H9 (cell line): Measurements from ENCODE around the gene LBHD2. TPM values are rescaled to one million over a fixed set of nuclear protein-coding genes. Genes with fewer than 3 reads are reported as not detected.

Source experiments
- DNase-seq: peaks from one replicate; pipeline ENCODE4 v3.0.0-alpha.2; 2017
- H2AFZ ChIP-seq: one replicate; pipeline ENCODE4 v1.6.1; 2013; ENCODE audit warnings: mild to moderate bottlenecking, low read length, control low read depth, moderate library complexity
- H2AK5ac ChIP-seq: 2 replicates; pipeline ENCODE4 v1.6.1; 2013; ENCODE audit warnings: low read length, control low read depth, mixed read lengths; ENCODE audit not compliant: insufficient read length
- H2BK120ac ChIP-seq: one replicate; pipeline ENCODE4 v1.6.1; 2013; ENCODE audit warnings: low read depth, mild to moderate bottlenecking, low read length, control low read depth, inconsistent platforms; ENCODE audit not compliant: poor library complexity, severe bottlenecking
- H2BK12ac ChIP-seq: 2 replicates; pipeline ENCODE4 v1.6.1; 2013; ENCODE audit warnings: low read length, control low read depth, mixed read lengths, low read depth; ENCODE audit not compliant: insufficient read length
- H2BK15ac ChIP-seq: 2 replicates; pipeline ENCODE4 v1.6.1; 2013; ENCODE audit warnings: low read depth, low read length, control low read depth
- H2BK20ac ChIP-seq: one replicate; pipeline ENCODE4 v1.6.1; 2013; ENCODE audit warnings: low read depth, mild to moderate bottlenecking, low read length, control low read depth, inconsistent platforms; ENCODE audit not compliant: poor library complexity, severe bottlenecking
- H2BK5ac ChIP-seq: 2 replicates; pipeline ENCODE4 v1.6.1; 2013; ENCODE audit warnings: low read length, control low read depth, mixed read lengths; ENCODE audit not compliant: insufficient read length
- H3K14ac ChIP-seq: 2 replicates; pipeline ENCODE4 v1.6.1; 2013; ENCODE audit warnings: low read length, control low read depth; ENCODE audit not compliant: insufficient read depth
- H3K18ac ChIP-seq: 2 replicates; pipeline ENCODE4 v1.6.1; 2013; ENCODE audit warnings: low read depth, mild to moderate bottlenecking, mixed read lengths, low read length, control low read depth; ENCODE audit not compliant: insufficient read length
- H3K23ac ChIP-seq: 2 replicates; pipeline ENCODE4 v1.6.1; 2013; ENCODE audit warnings: low read length, control low read depth, mixed read lengths, low read depth; ENCODE audit not compliant: insufficient read length
- H3K23me2 ChIP-seq: 2 replicates; pipeline ENCODE4 v1.6.1; 2013; ENCODE audit warnings: low read depth, mild to moderate bottlenecking, mixed read lengths, low read length, control low read depth; ENCODE audit not compliant: insufficient read length, poor library complexity, severe bottlenecking
- H3K27ac ChIP-seq: 2 replicates; pipeline ENCODE4 v1.5.1; 2013; ENCODE audit warnings: low read length, control low read depth, mixed read lengths, low read depth; ENCODE audit not compliant: insufficient read length
- H3K27me3 ChIP-seq: 2 replicates; pipeline ENCODE4 v1.6.1; 2013; ENCODE audit warnings: low read length, control low read depth, inconsistent platforms; ENCODE audit not compliant: insufficient read depth
- H3K4ac ChIP-seq: 2 replicates; pipeline ENCODE4 v1.6.1; 2013; ENCODE audit warnings: low read depth, mild to moderate bottlenecking, control low read depth, inconsistent platforms, low read length, moderate library complexity
- H3K4me1 ChIP-seq: 2 replicates; pipeline ENCODE4 v1.6.1; 2013; ENCODE audit warnings: low read length, control low read depth, inconsistent platforms; ENCODE audit not compliant: insufficient read depth
- H3K4me2 ChIP-seq: 2 replicates; pipeline ENCODE4 v1.6.1; 2013; ENCODE audit warnings: low read length, control low read depth, mixed read lengths; ENCODE audit not compliant: insufficient read length, insufficient read depth
- H3K56ac ChIP-seq: 2 replicates; pipeline ENCODE4 v1.6.1; 2013; ENCODE audit warnings: low read depth, mild to moderate bottlenecking, mixed read lengths, low read length, control low read depth; ENCODE audit not compliant: insufficient read length
- H3K79me1 ChIP-seq: 2 replicates; pipeline ENCODE4 v1.6.1; 2013; ENCODE audit warnings: low read depth, mild to moderate bottlenecking, moderate library complexity, low read length, control low read depth, inconsistent platforms; ENCODE audit not compliant: insufficient read depth, poor library complexity, severe bottlenecking
- H3K79me2 ChIP-seq: 2 replicates; pipeline ENCODE4 v1.6.1; 2013; ENCODE audit warnings: low read length, control low read depth, inconsistent platforms; ENCODE audit not compliant: insufficient read depth
- H3K9ac ChIP-seq: 2 replicates; pipeline ENCODE4 v1.6.1; 2013; ENCODE audit warnings: low read length, control low read depth, mixed read lengths; ENCODE audit not compliant: insufficient read length; ENCODE audit errors: extremely low read depth
- H3K9me3 ChIP-seq: one replicate; pipeline ENCODE4 v1.6.1; 2013; ENCODE audit warnings: low read depth, low read length, inconsistent platforms; ENCODE audit not compliant: control insufficient read depth
- H3T11ph ChIP-seq: one replicate; pipeline ENCODE4 v1.6.1; 2013; ENCODE audit warnings: mild to moderate bottlenecking, low read length, control low read depth, inconsistent platforms
- H4K20me1 ChIP-seq: one replicate; pipeline ENCODE4 v1.6.1; 2013; ENCODE audit not compliant: control insufficient read depth, insufficient read length, insufficient read depth
- H4K5ac ChIP-seq: 2 replicates; pipeline ENCODE4 v1.6.1; 2013; ENCODE audit warnings: low read depth, mild to moderate bottlenecking, mixed read lengths, low read length, control low read depth; ENCODE audit not compliant: insufficient read length
- H4K8ac ChIP-seq: replicated peaks from 2 replicates; pipeline ENCODE4 v1.6.1; 2013; ENCODE audit warnings: low read length, control low read depth, mixed read lengths, low read depth; ENCODE audit not compliant: insufficient read length
- H4K91ac ChIP-seq: 2 replicates; pipeline ENCODE4 v1.6.1; 2013; ENCODE audit warnings: low read depth, mild to moderate bottlenecking, moderate library complexity, mixed read lengths, low read length, control low read depth; ENCODE audit not compliant: insufficient read length
- H3K27ac Mint-ChIP-seq, 3 experiments: 2 replicates in 2 of 3; 3 replicates in 1 of 3; pipeline ENCODE4 v1.8.0; 2020 to 2021; ENCODE audit warnings: mixed read lengths in 3 of 3, mild to moderate bottlenecking in 1 of 3, moderate library complexity in 1 of 3
- H3K27me3 Mint-ChIP-seq: 2 replicates; pipeline ENCODE4 v1.8.0; 2021; ENCODE audit warnings: low read depth, mild to moderate bottlenecking, moderate library complexity, mixed read lengths
- H3K36me3 Mint-ChIP-seq, 3 experiments: 2 replicates in 2 of 3; 3 replicates in 1 of 3; pipeline ENCODE4 v1.8.0; 2020 to 2021; ENCODE audit warnings: low read depth in 3 of 3, mixed read lengths in 3 of 3; ENCODE audit not compliant: insufficient read depth in 1 of 3
- H3K4me1 Mint-ChIP-seq, 2 experiments: 2 replicates each; pipeline ENCODE4 v1.8.0; 2020; ENCODE audit warnings: mixed read lengths in 2 of 2
- H3K4me3 Mint-ChIP-seq, 2 experiments: 2 replicates in 1 of 2; 3 replicates in 1 of 2; pipeline ENCODE4 v1.8.0; 2020 to 2021; ENCODE audit warnings: mild to moderate bottlenecking in 2 of 2, mixed read lengths in 2 of 2, moderate library complexity in 1 of 2
- H3K9me3 Mint-ChIP-seq, 2 experiments: 2 replicates in 1 of 2; 3 replicates in 1 of 2; pipeline ENCODE4 v1.8.0; 2020; ENCODE audit warnings: mild to moderate bottlenecking in 2 of 2, mixed read lengths in 2 of 2, moderate library complexity in 1 of 2
- CTCF ChIP-seq: fragments of 200-600 bp; sonication (generic); conservative IDR thresholded peaks from 3 replicates; pipeline ENCODE4 v1.8.0; 2021; ENCODE audit warnings: antibody characterized with exemption, mild to moderate bottlenecking
- WGBS: extraction: QIAGEN DNeasy Blood & Tissue Kit; methylation state at CpG from one replicate; pipeline ENCODE4 v1.1.7; 2013; ENCODE audit warnings: missing lambda C conversion rate, low lambda C conversion rate, mixed read lengths; ENCODE audit not compliant: insufficient read length; ENCODE audit errors: extremely low coverage; 5-methylcytosine and 5-hydroxymethylcytosine counted together
- total RNA-seq: library from RNA; stranded (reverse); gene quantifications from 2 replicates; pipeline ENCODE4 v1.2.1, GENCODE V29; 2021

LBHD2 gene
- total RNA-seq, 1 experiment from 2014 or later, result not detected

GRCh38 chr14:103102689-103103260 is 18.8 kb downstream of the LBHD2 start:
- Histone ChIP-seq H3T11ph (no peak overlapping the region), H3K79me1 (no peaks in the 10 kb centered on the region), H3K4me1 (no peaks in the 10 kb centered on the region), H2AK5ac (no peak overlapping the region), H3K27me3 (no peaks in the 10 kb centered on the region), H2BK5ac (no peak overlapping the region), H2AFZ (no peak overlapping the region), H3K79me2 (no peaks in the 10 kb centered on the region), H3K18ac (no peak overlapping the region), H4K8ac (no peak overlapping the region), H3K14ac (no peak overlapping the region), H3K9ac (no peak overlapping the region), H4K20me1 (no peaks in the 10 kb centered on the region), H2BK15ac (no peak overlapping the region), H2BK12ac (no peak overlapping the region), H3K9me3 (no peaks in the 10 kb centered on the region), H3K56ac (no peak overlapping the region), H4K5ac (no peak overlapping the region), H4K91ac (no peak overlapping the region), H3K4ac (no peak overlapping the region), H3K4me2 (no peak overlapping the region), H3K23me2 (no peaks in the 10 kb centered on the region), H2BK120ac (no peak overlapping the region), H3K23ac (no peak overlapping the region), H3K27ac (no peak overlapping the region), H2BK20ac (no peak overlapping the region)
- peaks cover 30% of the 10 kb centered on the region for H3K27me3 Mint-ChIP-seq
- peaks cover 9 to 27% of the 10 kb centered on the region in 2 experiments for H3K4me1 Mint-ChIP-seq
- no peak for TF ChIP-seq CTCF
- whole genome bisulfite sequencing, result no CpG with 5 or more reads among the region's 39 CpGs
- no peak for DNase-seq
- no peak overlapping the region for H3K27ac Mint-ChIP-seq
- no peaks in the 10 kb centered on the region for H3K9me3 Mint-ChIP-seq
- no peaks in the 10 kb centered on the region; a peak in 1 of 7 replicates for H3K36me3 Mint-ChIP-seq
- no peak overlapping the region for H3K4me3 Mint-ChIP-seq
